GM18520 (cell line): ENCODE data around the gene MMP24.
A peak's percentile ranks its signal among the peaks of the same experiment; 100 is the strongest.
"Not testable (repeated sequence)": the region's sequence is repeated elsewhere in the genome, so short reads cannot be mapped to it uniquely, and the experiment has no call there.

Source experiments
- ATAC-seq: cut with Tn5 transposase; IDR thresholded peaks from one replicate; pipeline ENCODE4 v1.9.1; 2021; ENCODE audit not compliant: unreplicated experiment

Gene MMP24

DNA sequence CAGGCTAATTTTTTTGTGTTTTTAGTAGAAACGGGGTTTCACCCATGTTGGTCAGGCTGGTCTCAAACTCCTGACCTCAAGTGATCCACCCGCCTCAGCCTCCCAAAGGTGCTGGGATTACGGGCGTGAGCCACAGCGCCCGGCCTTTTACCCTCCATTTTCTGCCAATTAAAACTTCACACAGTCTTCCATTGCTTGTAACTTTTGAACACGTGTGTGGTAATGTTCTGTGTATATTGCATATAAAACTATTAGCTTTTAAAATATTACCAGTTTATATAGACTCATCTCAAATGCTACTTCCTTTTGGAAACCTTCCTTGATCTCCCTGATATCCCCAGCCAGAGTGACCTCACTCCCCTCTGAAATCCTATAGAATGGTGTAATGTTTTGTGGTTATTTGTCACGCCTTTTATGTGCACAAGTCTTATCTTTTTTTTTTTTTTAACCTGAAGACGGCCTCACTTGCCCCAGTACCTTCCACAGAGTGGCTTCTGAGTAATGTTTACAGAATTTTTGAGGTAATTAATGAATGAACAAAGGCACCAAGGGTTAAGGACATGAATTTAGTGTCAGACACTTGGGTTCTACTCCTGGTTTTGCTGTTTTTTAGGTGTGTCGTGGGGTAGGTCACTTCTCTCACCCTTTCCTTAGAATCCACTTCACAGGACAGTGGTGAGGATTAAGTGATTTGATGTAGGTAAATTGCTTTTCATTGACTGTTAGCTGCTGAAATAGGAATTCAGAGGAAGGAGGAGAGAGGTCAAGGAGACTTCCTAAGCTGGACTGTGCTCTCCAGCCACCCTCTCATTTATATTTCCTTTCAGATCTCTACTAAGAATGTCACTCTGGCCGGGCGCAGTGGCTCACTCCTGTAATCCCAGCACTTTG lies 11.2 kb upstream of the MMP24 start:
- no peak for ATAC-seq

DNA sequence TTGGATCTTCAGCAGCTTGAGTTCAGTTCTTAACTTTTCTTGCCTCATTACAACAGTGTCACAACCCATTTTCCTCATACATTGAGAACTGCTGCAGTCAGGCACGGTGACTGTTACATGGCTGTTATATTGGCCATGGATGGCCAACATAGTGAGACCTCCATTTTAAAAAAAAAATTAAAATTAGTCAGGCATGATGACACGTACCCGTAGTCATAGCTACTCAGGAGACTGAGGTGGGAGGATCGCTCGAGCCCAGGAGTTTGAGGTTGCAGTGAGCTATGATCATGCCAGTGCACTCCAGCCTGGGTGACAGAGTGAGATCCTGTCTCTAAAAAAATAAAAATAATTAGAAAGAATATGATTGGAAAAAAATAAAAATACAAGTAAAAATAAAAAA lies 9.9 kb upstream of the MMP24 start:
- no peak for ATAC-seq

DNA sequence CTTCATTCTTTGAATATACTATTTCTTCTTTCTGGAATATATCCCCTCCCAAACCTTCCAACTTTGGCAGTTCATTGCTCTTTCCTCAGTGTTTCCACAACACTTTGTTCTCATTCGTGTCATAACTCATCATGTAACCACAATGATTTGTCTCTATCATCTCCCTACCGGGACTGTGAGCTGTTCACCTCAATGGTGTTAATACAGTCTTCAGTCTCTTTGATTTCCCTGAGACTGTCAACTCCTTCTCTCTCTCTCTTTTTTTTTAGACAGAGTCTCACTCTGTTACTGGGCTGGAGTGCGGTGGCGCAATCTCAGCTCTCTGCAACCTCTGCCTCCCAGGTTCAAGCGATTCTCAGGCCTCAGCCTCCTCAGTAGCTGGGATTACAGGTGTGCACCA lies 2.5 kb upstream of the MMP24 start:
- no peak for ATAC-seq

DNA sequence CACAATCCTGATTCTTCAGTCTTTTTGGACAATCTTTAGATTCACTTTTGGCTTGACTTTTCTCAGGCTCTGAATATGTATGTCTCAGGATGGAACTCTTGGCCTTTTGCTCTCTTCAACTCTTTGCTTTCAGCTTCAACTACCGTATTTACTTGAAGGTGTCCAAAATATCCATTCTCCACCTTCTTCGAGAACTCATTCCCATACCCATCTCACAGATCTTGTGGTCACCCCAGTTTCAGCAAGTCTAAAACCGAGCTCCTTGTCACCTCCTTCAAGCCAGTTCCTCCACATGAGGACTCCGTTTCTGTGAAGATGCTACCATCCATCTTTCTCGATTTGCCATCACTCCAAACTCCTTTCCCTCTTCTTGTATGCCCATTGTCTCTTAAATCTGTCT lies 2.0 kb upstream of the MMP24 start:
- no peak for ATAC-seq

DNA sequence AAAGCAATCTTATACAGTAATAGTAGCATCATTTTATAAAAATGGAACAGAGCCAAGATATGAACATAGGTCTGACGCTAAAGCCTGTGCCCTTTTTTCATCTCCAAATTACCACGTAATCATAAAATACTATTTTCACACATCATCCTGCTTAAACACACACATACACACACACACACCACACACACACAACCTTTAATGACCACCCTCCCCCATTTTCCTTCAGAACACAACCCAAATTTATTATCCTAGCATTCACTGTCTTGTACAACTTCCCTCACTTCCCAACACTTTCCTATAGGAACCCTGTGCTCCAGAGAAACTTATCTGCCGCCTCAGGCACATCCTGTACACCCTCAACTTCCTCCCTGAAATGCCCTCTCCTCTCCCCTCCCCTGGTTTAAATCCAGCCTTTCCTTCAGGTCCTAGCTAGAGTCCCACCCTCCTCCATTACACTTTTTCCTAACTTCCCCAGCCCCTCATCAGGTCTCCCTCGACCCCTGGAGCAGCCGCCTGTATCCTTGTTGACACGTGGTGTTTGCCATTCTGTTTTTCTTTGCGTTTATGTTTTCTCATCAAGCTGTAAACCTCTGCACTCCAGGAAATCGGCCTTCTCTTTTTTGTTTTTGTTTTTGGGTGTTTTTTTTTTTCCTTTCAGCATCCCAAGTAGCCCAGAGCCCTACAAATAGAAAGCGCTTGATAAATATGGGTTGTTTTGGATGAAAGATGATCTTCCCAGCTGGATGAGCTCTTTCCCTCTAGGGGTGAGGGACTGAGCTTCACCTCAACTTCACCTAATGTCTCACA lies 968 bp upstream of the MMP24 start:
- ATAC-seq = no peak

DNA sequence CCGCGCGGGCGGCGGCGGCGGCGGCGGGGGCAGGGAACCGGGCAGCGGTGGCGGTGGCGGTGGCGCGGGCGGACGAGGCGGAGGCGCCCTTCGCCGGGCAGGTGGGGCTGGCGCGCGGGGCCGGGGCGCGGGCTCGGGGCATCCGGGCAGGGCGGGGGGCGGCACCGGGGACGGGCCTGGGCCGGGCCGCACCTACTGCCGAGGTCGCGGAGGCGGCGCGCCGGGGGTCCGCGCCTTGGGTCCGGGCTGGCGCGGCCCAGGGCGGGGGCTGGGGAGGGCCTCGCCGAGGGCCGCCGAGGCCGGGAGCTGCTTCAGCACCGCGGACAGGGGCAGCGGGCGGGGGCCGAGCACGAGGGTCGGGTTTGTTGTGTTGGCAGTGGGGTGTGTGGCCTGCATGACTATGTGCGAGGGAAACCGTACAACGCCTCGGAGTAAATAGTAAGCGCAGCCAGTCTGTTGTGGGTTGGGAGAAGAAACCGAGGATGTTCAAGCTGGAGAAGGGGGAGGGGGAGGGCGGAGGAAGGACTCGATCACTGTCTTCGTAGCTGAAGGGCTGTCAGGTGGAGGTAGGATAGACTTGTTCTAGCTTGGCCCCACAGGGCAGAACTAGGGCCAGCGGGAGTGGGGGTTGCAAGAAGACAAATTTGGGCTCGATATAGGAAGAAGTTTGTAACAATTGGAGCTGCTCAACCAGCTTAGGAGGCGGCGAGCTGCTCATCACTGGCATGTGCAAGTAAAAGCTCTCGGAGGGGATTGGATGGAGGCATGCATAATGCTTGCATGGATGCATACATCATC lies 593 bp downstream of the MMP24 start:
- ATAC-seq = no peak

DNA sequence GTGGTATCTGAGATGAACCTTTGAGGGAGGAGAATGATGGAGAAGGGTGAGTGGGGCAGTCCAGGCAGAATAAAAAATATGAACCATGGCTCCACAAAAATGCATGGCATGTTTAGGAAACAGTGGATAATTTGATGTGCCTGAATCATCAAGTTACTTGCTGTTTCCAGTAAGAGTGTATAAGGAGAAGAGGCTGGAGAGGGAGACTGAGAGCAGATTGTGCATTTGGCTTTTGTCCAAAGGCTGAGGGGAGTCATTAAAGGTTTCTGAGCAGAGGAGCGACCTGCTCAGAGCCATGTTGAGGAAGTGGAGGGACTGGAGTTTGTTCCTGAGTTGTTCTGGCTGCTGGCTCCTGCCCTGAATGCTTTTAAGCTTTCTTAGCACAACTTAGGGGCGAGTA lies 6.1 kb downstream of the MMP24 start:
- ATAC-seq = no peak

DNA sequence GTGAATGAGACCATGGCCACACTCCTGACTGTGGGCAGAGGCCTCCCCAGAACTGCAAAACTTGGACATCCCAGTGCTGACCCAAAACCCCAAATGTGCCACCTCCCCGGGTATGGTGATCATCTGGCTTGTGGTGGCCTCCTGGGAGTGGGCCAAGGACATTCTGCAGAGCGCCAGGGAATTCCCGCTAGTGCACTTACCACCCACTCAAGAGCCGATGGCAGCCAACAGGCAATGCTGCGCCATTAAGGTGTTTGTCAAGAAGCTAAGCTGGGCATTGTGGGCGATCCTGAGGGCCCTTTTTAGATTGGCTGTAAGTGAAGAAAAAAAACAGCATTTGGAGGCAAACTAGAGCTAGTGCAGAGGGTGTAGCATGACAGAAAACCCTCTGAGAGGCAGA lies 9.4 kb downstream of the MMP24 start:
- no peak for ATAC-seq

DNA sequence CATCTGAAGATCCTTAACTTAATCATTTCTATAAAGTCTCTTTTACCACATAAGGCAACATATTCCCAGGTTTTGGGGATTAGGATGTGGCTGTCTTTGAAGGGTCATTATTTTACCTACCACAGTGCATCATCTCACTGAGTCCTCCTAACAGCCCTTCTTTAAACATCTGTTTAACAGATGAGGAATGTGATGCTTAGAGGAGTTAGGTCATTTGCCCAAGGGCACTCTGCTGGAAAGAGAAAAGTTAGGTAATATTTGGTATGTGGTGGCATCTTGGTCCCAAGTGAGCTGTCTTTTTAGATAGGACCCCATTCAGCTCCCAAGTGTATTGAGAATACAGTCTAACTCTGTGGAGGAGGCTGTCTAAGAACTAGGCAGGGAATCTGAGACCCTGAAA lies 11.0 kb downstream of the MMP24 start:
- no peak for ATAC-seq

DNA sequence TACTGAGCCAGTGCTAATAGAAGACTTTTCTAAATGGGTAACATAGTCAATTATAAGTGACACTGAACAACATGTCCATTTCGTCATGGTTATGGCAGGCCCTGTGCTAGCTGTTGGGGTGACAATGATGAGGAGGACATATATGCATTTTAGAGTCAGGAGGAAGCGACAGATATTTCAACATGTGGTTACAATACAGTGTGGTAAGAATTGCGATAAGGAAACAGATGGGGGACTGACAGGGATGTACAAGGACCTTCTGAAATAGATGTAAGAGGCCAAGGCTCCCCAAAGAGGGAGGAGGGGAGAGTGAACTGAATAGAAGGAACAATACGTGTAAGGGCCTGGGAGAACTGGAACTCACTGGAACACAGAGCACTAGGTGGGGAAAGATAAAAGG lies 11.7 kb downstream of the MMP24 start:
- no peak for ATAC-seq

DNA sequence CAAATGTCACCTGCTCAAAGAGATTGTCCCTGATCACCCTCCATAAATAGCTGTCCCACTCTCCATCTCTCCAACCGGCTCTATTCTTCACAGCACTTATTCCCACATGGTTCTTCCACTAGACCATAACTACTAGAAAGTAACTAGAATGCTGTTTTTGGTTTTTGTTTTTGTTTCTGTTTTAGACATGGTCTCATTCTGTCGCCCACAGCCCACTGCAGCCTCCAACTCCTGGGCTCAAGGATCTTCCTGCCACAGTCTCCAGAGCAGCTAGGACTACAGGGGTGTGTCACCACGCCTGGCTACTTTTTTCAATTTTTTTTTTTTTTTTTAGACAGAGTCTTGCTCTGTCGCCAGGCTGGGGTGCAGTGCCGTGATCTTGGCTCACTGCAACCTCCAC lies 12.2 kb downstream of the MMP24 start:
- ATAC-seq = no peak

DNA sequence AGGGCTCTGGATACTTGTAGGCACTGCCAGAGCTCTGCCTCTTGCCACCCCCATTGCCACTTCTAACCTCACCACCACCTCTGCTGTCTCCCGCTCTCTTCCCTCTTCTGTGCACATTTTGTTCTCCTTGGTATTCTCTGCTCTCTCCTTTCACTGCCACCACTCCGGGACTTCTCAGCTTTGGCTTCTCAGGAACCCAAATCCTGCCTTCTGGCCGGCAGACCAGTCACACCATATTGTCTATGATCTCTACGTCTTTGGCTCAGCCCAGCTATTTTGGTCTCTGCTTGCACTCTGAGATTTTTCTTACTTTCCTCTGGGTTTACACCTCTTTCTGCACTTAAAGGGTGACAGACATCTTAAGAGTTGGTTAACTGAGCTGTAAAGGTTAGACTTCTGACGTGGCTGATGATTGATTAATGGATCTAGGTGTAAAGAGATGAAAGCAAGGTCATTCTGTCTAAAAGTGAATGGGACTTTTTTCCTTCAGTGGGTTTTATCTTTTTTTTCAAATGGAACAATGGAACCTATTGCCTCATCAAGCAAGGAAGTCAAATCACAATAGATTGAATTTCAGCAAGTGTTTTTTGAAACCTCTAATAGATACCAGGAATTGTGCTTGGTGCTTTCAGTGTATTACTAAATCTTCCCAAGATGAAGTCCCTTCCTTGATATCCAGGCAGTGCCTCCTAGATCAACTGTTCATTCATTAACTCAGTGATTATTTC lies 13.8 kb downstream of the MMP24 start:
- no peak for ATAC-seq

DNA sequence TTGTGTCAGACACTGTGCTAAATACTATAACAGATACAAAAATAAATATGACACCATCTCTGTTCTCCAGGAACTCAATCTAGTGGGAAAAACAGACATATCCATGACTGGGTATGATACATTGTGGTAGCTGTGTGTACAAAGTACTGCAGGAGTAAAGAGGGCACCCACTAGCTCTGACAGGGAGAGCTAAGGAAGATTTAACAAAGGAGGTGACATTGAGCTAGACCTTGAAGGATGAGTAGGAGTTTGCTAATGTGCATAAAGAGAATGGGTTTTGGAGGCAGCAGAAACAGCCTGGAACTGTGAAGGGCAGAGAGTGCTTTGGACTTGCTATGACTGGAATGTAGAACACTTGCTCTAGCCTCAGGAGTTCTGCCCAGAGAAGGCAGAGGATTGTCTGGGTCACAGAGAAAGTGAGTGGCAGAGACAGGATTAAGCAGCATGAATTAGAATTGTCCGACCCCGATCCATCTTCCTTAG lies 14.4 kb downstream of the MMP24 start:
- no peak for ATAC-seq

DNA sequence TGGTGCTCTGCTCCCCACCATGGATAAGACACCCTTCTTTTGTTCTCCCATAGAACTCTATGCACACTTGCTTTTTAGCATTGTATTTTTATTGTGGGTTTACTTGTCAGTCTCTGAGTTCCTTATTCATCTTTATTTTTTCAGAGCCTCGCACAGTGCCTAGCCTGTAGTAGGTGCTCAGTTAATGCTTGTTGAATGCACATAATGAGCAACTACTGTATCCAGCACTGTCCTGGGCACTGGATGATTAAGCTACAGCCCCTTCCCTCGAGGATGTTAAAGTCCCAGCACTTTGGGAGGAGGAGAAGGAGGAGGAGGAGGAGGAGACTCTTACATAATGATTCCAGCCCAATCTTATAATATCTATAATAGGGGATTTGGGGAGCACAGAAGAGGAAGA lies 16.8 kb downstream of the MMP24 start:
- no peak for ATAC-seq

DNA sequence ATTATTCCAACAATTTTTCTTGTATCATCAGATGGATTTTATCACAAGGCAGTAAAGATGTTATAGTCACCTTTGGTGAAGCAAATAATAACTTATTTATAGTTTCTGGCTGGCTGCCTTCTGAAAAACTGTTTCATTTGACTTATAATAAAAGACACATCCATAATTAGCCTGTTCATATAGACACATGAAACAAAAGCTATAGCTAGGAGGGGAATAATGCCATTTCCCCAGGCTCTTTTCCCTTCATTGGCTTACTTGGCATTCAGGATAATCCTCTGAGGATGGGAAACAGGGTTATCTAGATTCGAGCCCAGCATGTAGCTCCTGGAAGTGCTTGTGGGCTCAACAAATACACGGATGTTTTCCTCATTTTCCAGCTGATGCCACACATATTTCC lies 17.5 kb downstream of the MMP24 start:
- no peak for ATAC-seq

DNA sequence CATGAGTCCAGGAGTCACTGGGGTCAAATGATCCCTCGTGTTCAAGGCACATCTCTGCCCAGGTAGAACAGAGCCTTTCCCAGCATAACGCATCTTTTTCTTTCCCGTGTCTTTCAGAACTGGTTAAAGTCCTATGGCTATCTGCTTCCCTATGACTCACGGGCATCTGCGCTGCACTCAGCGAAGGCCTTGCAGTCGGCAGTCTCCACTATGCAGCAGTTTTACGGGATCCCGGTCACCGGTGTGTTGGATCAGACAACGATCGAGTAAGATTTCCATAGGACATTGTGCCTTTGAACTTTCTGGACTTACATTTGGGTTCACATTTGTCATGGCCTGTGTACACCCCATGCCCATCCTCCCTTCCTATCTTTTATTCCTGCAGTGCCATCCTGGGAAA lies 20.2 kb downstream of the MMP24 start:
- ATAC-seq = no peak

DNA sequence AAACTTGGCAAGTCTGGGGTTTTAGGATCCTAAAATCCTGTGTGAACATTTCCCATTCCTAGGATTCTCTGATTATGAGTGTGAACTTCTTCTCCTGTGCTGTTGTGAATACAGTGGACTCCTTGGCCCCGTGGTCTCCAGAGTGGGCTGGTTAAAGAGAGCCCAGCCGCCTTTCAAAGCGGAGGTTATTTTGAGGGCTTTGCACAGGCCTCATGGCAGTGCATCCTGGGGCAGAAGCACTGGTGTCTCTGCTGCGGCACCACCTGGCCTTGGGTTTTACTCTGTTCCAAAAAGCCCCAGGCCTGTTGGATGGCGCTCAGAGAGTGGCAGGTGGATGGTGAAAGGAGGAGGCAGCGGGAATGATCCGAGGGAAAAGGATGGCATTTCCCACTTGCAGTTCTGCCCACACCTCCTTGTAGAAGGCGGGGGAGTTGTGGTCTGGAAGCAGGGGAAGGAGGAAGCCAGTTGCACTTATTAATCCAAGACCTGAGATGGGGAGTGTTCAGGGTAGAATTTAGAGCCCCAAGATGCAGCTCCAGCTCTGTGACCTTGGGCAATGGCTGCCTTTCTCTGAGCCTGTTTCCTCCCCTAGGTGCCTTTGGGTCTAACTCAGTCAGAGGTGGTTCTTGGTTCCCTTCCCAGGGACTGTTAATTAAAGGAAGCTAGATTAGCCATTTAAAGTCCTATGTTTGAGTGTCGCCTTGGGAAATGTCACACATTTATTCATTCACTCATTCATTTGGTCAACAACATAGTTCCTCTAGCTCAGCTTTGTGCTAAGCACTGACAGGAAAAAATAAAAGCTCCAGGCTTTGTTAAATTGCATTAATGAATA lies 22.4 kb downstream of the MMP24 start:
- no peak for ATAC-seq

DNA sequence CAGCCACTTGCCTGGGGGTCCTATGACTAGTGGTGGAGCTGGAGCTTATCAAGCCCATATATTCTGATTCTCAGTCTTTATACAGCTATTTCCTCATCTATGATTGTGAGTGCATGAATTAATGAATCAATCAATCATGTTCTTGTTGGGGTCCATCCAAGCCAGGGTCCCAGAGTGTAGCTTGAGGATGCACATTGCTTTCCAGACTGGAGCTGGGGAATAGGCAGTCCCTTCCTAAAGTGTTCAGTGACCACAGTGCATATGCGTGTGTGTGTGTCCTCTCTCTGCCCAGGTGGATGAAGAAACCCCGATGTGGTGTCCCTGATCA lies 25.1 kb downstream of the MMP24 start:
- no peak for ATAC-seq

DNA sequence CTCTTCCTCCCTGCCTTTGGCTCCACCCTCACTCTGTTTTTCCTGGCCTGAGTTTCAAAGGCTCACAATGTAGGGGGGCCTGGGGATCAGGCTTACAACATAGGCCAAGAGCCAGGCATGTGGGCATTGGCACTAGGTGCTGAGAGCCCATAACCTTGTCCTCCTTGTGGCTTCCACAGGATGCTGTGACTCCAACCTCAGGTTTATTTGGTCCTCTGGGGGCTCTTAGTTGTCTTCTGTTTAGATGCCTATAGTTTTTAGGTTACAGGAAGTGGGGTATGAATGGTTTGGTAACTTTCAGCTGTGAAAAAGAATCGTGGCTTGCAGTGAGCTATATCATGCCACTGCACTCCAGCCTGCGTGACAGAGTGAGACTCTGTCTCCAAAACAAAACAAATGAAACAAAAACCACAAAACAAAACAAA lies 25.6 kb downstream of the MMP24 start:
- peak; percentile 84 for ATAC-seq

DNA sequence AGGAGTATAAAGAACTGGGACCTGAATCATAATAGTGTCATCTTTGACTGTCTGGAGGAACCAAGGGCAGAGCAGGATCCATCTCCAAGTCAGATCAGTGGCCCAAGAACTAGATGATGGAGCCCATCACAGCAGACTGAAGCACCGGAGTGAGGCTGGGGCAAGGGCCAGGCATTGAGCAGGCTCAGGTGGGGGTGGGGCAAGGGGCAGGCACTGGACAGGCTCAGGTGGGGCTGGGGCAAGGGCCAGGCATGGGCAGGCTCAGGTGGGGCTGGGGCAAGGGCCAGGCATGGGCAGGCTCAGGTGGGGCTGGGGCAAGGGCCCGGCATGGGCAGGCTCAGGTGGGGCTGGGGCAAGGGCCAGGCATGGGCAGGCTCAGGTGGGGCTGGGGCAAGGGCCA lies 26.1 kb downstream of the MMP24 start:
- not testable (repeated sequence) for ATAC-seq
